Subcutaneous abdominal adipose tissue (tissue), 5 donors: ENCODE data around the gene PTPRG.

Experiments
- H3K27ac ChIP-seq: one replicate; pipeline ENCODE4 v1.7.0; 2013; ENCODE audit warnings: low read depth, mild to moderate bottlenecking, inconsistent platforms, low read length, moderate library complexity
- H3K27me3 ChIP-seq, 5 donors: one replicate each; pipeline ENCODE4 v1.7.0; 2013; ENCODE audit warnings: low read length in 5 of 5, inconsistent platforms in 1 of 5; ENCODE audit not compliant: control insufficient read depth in 5 of 5, insufficient read depth in 4 of 5
- H3K36me3 ChIP-seq, 5 donors: one replicate each; pipeline ENCODE4 v1.7.0; 2013; ENCODE audit warnings: low read length in 5 of 5; ENCODE audit not compliant: control insufficient read depth in 5 of 5, insufficient read depth in 5 of 5
- H3K4me1 ChIP-seq, 5 donors: one replicate each; pipeline ENCODE4 v1.7.0; 2013; ENCODE audit warnings: low read length in 5 of 5, mild to moderate bottlenecking in 3 of 5, moderate library complexity in 1 of 5; ENCODE audit not compliant: control insufficient read depth in 5 of 5, insufficient read depth in 5 of 5
- H3K4me3 ChIP-seq, 5 donors: one replicate each; pipeline ENCODE4 v1.7.0; 2013; ENCODE audit warnings: low read length in 5 of 5, low read depth in 1 of 5
- H3K9ac ChIP-seq, 5 donors: one replicate each; pipeline ENCODE4 v1.7.0; 2013; ENCODE audit warnings: low read length in 5 of 5, mild to moderate bottlenecking in 4 of 5, moderate library complexity in 3 of 5
- H3K9me3 ChIP-seq, 5 donors: one replicate each; pipeline ENCODE4 v1.7.0; 2013; ENCODE audit warnings: low read length in 5 of 5; ENCODE audit not compliant: control insufficient read depth in 5 of 5
- donor health status: healthy.
- donor health status: healthy.
- donor health status: healthy.
- donor health status: healthy.
- donor health status: healthy.

Gene PTPRG

GRCh38 chr3:61561374-61562041 is at the start of gene PTPRG:
PTPRG (plus strand) TSS chr3:61561571; CDS start chr3:61562288, 717 bp downstream.
- H3K4me3 ChIP-seq, result peak within 1 kb of the TSS; percentile 80 to 94 (median 91)
- peak within 1 kb of the TSS; percentile 96 for H3K27ac ChIP-seq
- H3K9me3 ChIP-seq, result peaks cover 0 to 11% (median 10%) of the 10 kb centered on the region in 5 donors
- H3K36me3 ChIP-seq, result no peaks in the 10 kb centered on the region
- H3K9ac ChIP-seq, result peak within 1 kb of the TSS; percentile 75 to 94 (median 81)
- no peaks in the 10 kb centered on the region for H3K27me3 ChIP-seq
- peaks cover 2 to 43% (median 31%) of the 10 kb centered on the region in 5 donors for H3K4me1 ChIP-seq

DNA sequence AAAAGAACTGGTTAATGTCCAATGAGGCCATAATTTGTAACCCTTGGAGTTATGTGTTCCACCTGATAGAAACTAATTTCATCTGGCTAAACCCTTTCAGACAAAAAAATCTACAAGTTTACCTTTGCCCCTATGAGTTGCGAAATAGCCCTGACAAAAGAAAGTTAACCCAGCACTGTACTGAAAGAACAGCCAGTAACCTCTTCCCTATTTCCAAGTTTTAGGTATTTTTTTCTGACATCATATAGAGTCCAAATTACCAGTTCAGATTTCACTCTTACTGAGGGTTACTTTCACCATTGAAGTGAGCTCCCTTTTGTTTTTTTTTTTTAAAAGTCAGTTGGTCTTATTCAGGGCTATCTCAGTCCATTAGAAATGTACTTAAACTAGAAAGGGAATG is 42.8 kb upstream of the PTPRG start:
- H3K27ac ChIP-seq, result no peak overlapping the region
- H3K9me3 ChIP-seq, result no peaks in the 10 kb centered on the region
- H3K4me3 ChIP-seq, result no peak overlapping the region
- peaks cover 0 to 5% (median 3%) of the 10 kb centered on the region in 5 donors for H3K4me1 ChIP-seq
- H3K36me3 ChIP-seq, result no peaks in the 10 kb centered on the region
- no peak overlapping the region for H3K9ac ChIP-seq
- no peaks in the 10 kb centered on the region for H3K27me3 ChIP-seq

GRCh38 chr3:61520966-61521628 is 40.3 kb upstream of the PTPRG start:
- peaks cover 1 to 9% (median 7%) of the 10 kb centered on the region in 5 donors for H3K4me1 ChIP-seq
- H3K27me3 ChIP-seq, result no peaks in the 10 kb centered on the region

DNA sequence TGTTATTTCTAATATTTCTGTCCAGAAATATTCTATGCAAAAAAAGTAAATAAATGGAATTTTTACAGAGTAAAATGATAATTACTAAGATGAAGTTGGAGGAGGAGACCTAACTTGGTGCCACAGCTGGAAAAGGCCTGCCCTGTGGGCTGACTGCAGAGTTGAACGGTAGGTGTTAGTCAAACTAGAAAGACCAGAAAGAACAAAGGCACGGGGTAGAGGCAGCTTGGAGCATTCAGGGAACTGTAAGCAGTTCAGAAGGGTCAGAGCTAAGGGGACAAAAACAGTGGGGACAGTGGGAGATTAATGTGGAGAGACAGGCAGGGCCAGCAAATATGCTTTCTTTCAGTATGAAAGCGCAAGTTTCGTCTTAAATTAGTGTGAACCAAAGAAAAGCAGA is 39.3 kb upstream of the PTPRG start:
- Histone ChIP-seq H3K36me3 (no peaks in the 10 kb centered on the region), H3K27me3 (no peaks in the 10 kb centered on the region), H3K9ac (no peak overlapping the region), H3K4me1 (peaks cover 1 to 9% (median 7%) of the 10 kb centered on the region in 5 donors), H3K27ac (no peak overlapping the region), H3K9me3 (no peaks in the 10 kb centered on the region), H3K4me3 (no peak overlapping the region)

More at GRCh38 chr3:61520966-61521628, 40.3 kb upstream of the PTPRG start:
- Histone ChIP-seq H3K36me3 (no peaks in the 10 kb centered on the region), H3K9me3 (no peaks in the 10 kb centered on the region), H3K27ac (no peak overlapping the region), H3K4me3 (no peak overlapping the region), H3K9ac (no peak overlapping the region)

DNA sequence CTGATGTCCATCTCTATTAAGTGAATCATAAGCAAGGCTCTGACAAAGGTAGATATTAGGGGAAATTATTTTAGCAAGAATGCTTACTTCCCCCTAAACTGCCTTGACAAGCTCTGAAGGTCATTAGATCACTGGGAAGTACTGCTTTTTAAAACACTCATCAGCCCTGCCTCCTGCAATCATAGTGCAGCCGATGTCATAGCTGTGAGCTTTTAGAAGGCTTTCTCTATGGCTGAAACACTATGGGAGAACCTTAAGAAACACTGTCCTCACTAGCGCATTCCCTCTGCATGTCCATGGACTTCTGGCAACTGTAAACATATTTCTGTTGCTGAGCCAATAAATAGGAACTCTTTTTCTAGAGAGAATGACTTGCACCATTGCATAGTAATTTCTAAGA is 38.7 kb upstream of the PTPRG start:
- Histone ChIP-seq H3K36me3 (no peaks in the 10 kb centered on the region), H3K9me3 (no peaks in the 10 kb centered on the region), H3K27me3 (no peaks in the 10 kb centered on the region), H3K4me1 (peaks cover 1 to 9% (median 7%) of the 10 kb centered on the region in 5 donors), H3K27ac (no peak overlapping the region), H3K4me3 (no peak overlapping the region), H3K9ac (no peak overlapping the region)

DNA sequence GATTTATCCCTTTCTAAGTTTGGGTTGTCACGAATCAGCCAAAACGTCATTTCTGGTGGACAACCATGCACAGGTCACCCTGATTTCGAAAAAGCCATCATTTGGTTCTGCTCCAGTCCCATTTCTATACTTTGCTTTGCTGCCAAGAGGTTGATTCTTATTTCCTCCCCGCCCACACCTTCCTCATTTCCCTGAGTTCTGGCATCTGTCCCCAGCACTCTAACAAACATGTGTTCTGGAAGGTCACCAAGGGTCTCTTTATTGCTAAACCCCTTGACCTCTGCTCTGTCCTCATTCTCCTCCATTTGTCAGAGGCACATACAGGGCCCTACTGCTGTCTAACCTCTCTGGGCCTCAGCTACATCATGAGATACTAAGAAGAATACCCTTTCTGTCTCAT is 36.4 kb upstream of the PTPRG start:
- H3K36me3 ChIP-seq, result no peaks in the 10 kb centered on the region
- H3K4me3 ChIP-seq, result no peak overlapping the region
- H3K27ac ChIP-seq, result no peak overlapping the region
- H3K27me3 ChIP-seq, result no peaks in the 10 kb centered on the region
- peaks cover 0 to 9% (median 7%) of the 10 kb centered on the region in 5 donors for H3K4me1 ChIP-seq
- H3K9me3 ChIP-seq, result no peaks in the 10 kb centered on the region
- H3K9ac ChIP-seq, result no peak overlapping the region

DNA sequence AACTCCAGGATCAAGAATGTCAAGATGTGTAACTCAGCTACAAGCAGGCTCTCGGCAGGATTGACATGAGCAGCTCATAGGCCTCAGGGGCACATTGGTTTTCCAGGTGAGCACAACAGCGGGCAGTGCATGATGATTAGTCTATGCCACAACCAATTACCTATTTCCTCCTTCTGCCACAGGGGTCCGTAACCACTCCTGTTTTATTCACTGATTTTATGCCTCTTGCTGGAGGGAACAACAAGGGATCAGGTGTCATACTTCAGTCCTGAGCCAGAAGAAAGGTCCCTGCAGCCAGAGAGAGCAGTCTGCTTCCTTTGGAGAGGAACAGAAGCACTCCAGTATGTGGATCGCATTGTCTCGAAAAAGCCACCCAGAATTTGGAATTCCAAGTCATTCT is 35.1 kb upstream of the PTPRG start:
- Histone ChIP-seq H3K27ac (no peak overlapping the region), H3K9me3 (no peaks in the 10 kb centered on the region), H3K27me3 (no peaks in the 10 kb centered on the region), H3K36me3 (no peaks in the 10 kb centered on the region), H3K9ac (no peak overlapping the region), H3K4me3 (no peak overlapping the region), H3K4me1 (peaks cover 0 to 9% (median 7%) of the 10 kb centered on the region in 5 donors)

- H3K27ac ChIP-seq, result no peak overlapping the region
- no peaks in the 10 kb centered on the region for H3K9me3 ChIP-seq
- H3K36me3 ChIP-seq, result no peaks in the 10 kb centered on the region
- no peak overlapping the region for H3K9ac ChIP-seq
- peaks cover 0 to 9% (median 7%) of the 10 kb centered on the region in 5 donors for H3K4me1 ChIP-seq
- H3K4me3 ChIP-seq, result no peak overlapping the region
- H3K27me3 ChIP-seq, result no peaks in the 10 kb centered on the region
Measured at GRCh38 chr3:61527011-61527410, 34.4 kb upstream of the PTPRG start.

- no peaks in the 10 kb centered on the region for H3K36me3 ChIP-seq
- no peaks in the 10 kb centered on the region for H3K4me1 ChIP-seq
- no peaks in the 10 kb centered on the region for H3K9me3 ChIP-seq
- no peak overlapping the region for H3K27ac ChIP-seq
- H3K27me3 ChIP-seq, result no peaks in the 10 kb centered on the region
- H3K9ac ChIP-seq, result no peak overlapping the region
- H3K4me3 ChIP-seq, result no peak overlapping the region
Measured at GRCh38 chr3:61530355-61530754, 31.0 kb upstream of the PTPRG start.

DNA sequence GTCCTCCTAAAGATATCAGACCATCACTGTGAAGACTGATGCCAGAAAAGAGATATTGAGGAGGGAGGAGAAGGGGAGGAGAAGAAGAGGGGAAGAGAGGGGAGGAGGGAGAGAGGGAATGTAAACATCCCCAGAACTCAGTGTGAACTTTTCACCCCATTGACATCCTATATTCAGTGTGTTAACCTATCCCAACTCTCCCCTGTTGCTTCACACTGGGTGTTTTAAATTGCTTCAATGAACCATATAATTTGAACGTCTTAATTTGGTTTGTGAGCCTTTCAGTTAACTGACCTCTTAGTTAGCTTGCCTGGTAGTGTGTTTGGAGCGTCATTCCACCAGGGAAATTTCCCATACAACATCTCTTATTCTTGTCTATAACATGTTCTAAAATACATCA is 29.8 kb upstream of the PTPRG start:
- no peak overlapping the region for H3K9ac ChIP-seq

More for the DNA sequence above, 29.8 kb upstream of the PTPRG start:
- no peaks in the 10 kb centered on the region for H3K36me3 ChIP-seq
- H3K9me3 ChIP-seq, result no peaks in the 10 kb centered on the region
- H3K27me3 ChIP-seq, result no peaks in the 10 kb centered on the region
- no peak overlapping the region for H3K4me3 ChIP-seq
- no peak overlapping the region for H3K27ac ChIP-seq
- H3K4me1 ChIP-seq, result no peaks in the 10 kb centered on the region
